ENCODE measurements around the gene NUP85. TPM values are rescaled to one million over a fixed set of nuclear protein-coding genes. Genes with fewer than 3 reads are reported as not detected.
"Not testable (repeated sequence)": the region's sequence is repeated elsewhere in the genome, so short reads cannot be mapped to it uniquely, and the experiment has no call there.

The NUP85 gene
- total and polyA plus RNA-seq, 11 donors, result 9.4 to 40.9 (median 21.5) TPM

GRCh38 chr17:75272848-75273184 lies 67.3 kb downstream of the NUP85 start:
- Histone ChIP-seq H3K4me3 (no peak overlapping the region), H3K27ac (peak overlapping the region in 2 of 12 donors; percentile 2 to 92), H3K4me1 (peaks cover 0 to 39% (median 22%) of the 10 kb centered on the region in 12 donors), H3K27me3 (no peaks in the 10 kb centered on the region), H3K36me3 (peaks cover 0 to 30% (median 3%) of the 10 kb centered on the region in 9 donors), H3K9me3 (no peaks in the 10 kb centered on the region)
- intact Hi-C loops (cut with DNase I), result loop anchor here in 2 of 10 donors (5.0 to 10.0 kb wide), 3 partner anchors 62 to 314 kb away; partner anchors contain the start of gene MYO15B (in 1 of the 2)
- DNase-seq (no peak), ATAC-seq (no peak)
- no peak for TF ChIP-seq POLR2A (IDR thresholded peaks at IDR 0.05)
- TF ChIP-seq CTCF (IDR thresholded peaks at IDR 0.05), result no peak
- 46 to 68% (median 58%) methylated on average over 2 to 3 of the region's 3 CpGs for WGBS, 4 donors

GRCh38 chr17:75273977-75274708 lies 68.7 kb downstream of the NUP85 start:
- peaks cover 0 to 43% (median 8%) of the 10 kb centered on the region in 9 donors for H3K36me3 ChIP-seq
- no peak for DNase-seq
- no peak overlapping the region for H3K27ac ChIP-seq
- TF ChIP-seq CTCF (IDR thresholded peaks at IDR 0.05) (no peak), POLR2A (IDR thresholded peaks at IDR 0.05) (no peak)
- H3K27me3 ChIP-seq, result no peaks in the 10 kb centered on the region
- no peak for ATAC-seq
- H3K4me1 ChIP-seq, result peaks cover 0 to 33% (median 22%) of the 10 kb centered on the region in 12 donors
- 66 to 75% (median 70%) methylated on average over 7 of the region's 7 CpGs for WGBS, 4 donors
- H3K9me3 ChIP-seq, result no peaks in the 10 kb centered on the region
- intact Hi-C loops (cut with DNase I), result loop anchor here in 2 of 10 donors (5.0 to 10.0 kb wide), 3 partner anchors 61 to 313 kb away; partner anchors contain the start of gene MYO15B (in 1 of the 2)
- no peak overlapping the region for H3K4me3 ChIP-seq

GRCh38 chr17:75277664-75278071 lies 72.2 kb downstream of the NUP85 start:
- Histone ChIP-seq H3K27ac (no peak overlapping the region), H3K27me3 (no peaks in the 10 kb centered on the region), H3K4me3 (no peak overlapping the region), H3K9me3 (no peaks in the 10 kb centered on the region), H3K4me1 (peaks cover 0 to 11% (median 6%) of the 10 kb centered on the region in 12 donors), H3K36me3 (peaks cover 0 to 66% (median 18%) of the 10 kb centered on the region in 9 donors)
- TF ChIP-seq POLR2A (IDR thresholded peaks at IDR 0.05) (no peak), CTCF (IDR thresholded peaks at IDR 0.05) (no peak)
- intact Hi-C loops (cut with DNase I), result loop anchor here in 1 of 10 donors (10.0 kb wide), 1 partner anchor 57 kb away; no protein-coding TSS in a partner anchor
- WGBS, 4 donors, result 87 to 97% (median 88%) methylated on average over 6 of the region's 6 CpGs
- DNase-seq (no peak), ATAC-seq (no peak)

- H3K36me3 ChIP-seq, result peaks cover 0 to 66% (median 25%) of the 10 kb centered on the region in 9 donors
- H3K27ac ChIP-seq, H3K27me3 ChIP-seq, DNase-seq, H3K4me3 ChIP-seq, H3K9me3 ChIP-seq, H3K4me1 ChIP-seq, ATAC-seq: not testable (repeated sequence)
- intact Hi-C loops (cut with DNase I), result loop anchor here in 2 of 10 donors (10.0 kb wide), 2 partner anchors 125 to 235 kb away; partner anchors contain the start of genes CASKIN2 (in 1 of the 2), GRB2 (in 1 of the 2) and TSEN54 (in 1 of the 2)
- WGBS, 4 donors, result 97 to 98% (median 98%) methylated on average over 4 of the region's 4 CpGs
These were observed 74.7 kb downstream of the NUP85 start for GRCh38 chr17:75280189-75280588.
